Neural progenitor cell (in vitro differentiated cells): ENCODE results near the gene FAIM2. TPM values are rescaled to one million over a fixed set of nuclear protein-coding genes. Genes with fewer than 3 reads are reported as not detected.

Experiments used
- DNase-seq: peaks from one replicate; pipeline ENCODE4 v3.0.0-alpha.2; 2016; ENCODE audit warnings: low spot score
- H2AFZ ChIP-seq: fragments of 200-600 bp; sonication (generic); replicated peaks from 2 replicates; pipeline ENCODE4 v1.6.1; 2016; ENCODE audit warnings: antibody characterized with exemption
- H3F3A ChIP-seq: fragments of 200-600 bp; sonication (generic); 2 replicates; pipeline ENCODE4 v1.6.1; 2016; ENCODE audit warnings: antibody characterized with exemption, low read depth
- H3K27ac ChIP-seq: fragments of 200-600 bp; sonication (generic); 2 replicates; pipeline ENCODE4 v1.5.1; 2016; ENCODE audit warnings: mild to moderate bottlenecking
- H3K27me3 ChIP-seq: fragments of 200-600 bp; sonication (generic); 2 replicates; pipeline ENCODE4 v1.6.1; 2016; ENCODE audit warnings: mild to moderate bottlenecking, moderate library complexity
- H3K36me3 ChIP-seq: fragments of 200-600 bp; sonication (generic); 2 replicates; pipeline ENCODE4 v1.5.1; 2016
- H3K4me1 ChIP-seq: fragments of 200-600 bp; sonication (generic); 2 replicates; pipeline ENCODE4 v1.6.1; 2016; ENCODE audit warnings: mixed run types
- H3K4me2 ChIP-seq: fragments of 200-600 bp; sonication (generic); 2 replicates; pipeline ENCODE4 v1.6.1; 2016
- H3K4me3 ChIP-seq: fragments of 200-600 bp; sonication (generic); 2 replicates; pipeline ENCODE4 v1.5.1; 2016
- H3K79me2 ChIP-seq: fragments of 200-600 bp; sonication (generic); 2 replicates; pipeline ENCODE4 v1.6.1; 2016; ENCODE audit warnings: low read depth
- H3K9ac ChIP-seq: fragments of 200-600 bp; sonication (generic); 2 replicates; pipeline ENCODE4 v1.6.1; 2016
- H3K9me3 ChIP-seq: fragments of 200-600 bp; sonication (generic); 2 replicates; pipeline ENCODE4 v1.5.1; 2016; ENCODE audit warnings: low read depth
- H4K20me1 ChIP-seq: fragments of 200-600 bp; sonication (generic); 2 replicates; pipeline ENCODE4 v1.6.1; 2016; ENCODE audit warnings: low read depth
- H3K27ac Mint-ChIP-seq: 3 replicates; pipeline ENCODE4 v1.8.0; 2021; ENCODE audit warnings: mixed read lengths
- H3K27me3 Mint-ChIP-seq: 2 replicates; pipeline ENCODE4 v1.8.0; 2022; ENCODE audit warnings: low read depth, mild to moderate bottlenecking, inconsistent platforms, moderate library complexity, mixed read lengths; ENCODE audit not compliant: insufficient read depth
- H3K36me3 Mint-ChIP-seq: 3 replicates; pipeline ENCODE4 v1.8.0; 2021; ENCODE audit warnings: mixed read lengths
- H3K4me1 Mint-ChIP-seq: 3 replicates; pipeline ENCODE4 v1.8.0; 2021; ENCODE audit warnings: mixed read lengths
- H3K4me3 Mint-ChIP-seq: 3 replicates; pipeline ENCODE4 v1.8.0; 2021; ENCODE audit warnings: mild to moderate bottlenecking, moderate library complexity, mixed read lengths
- H3K9me3 Mint-ChIP-seq: 3 replicates; pipeline ENCODE4 v1.8.0; 2020; ENCODE audit warnings: mixed read lengths
- EZH2 ChIP-seq: fragments of 200-600 bp; sonication (generic); IDR thresholded peaks from 2 replicates; pipeline ENCODE4 v1.6.1; 2017; ENCODE audit warnings: antibody characterized with exemption, mild to moderate bottlenecking, moderate library complexity
- EZH2phosphoT487 ChIP-seq: fragments of 200-600 bp; sonication (generic); IDR thresholded peaks from 2 replicates; pipeline ENCODE4 v1.6.1; 2017; ENCODE audit warnings: antibody characterized with exemption
- total RNA-seq: library from RNA; depleted of rRNA; stranded (reverse); fragments of >200 nt; gene quantifications from 2 replicates; pipeline ENCODE4 v1.2.3, GENCODE V29; 2015; ENCODE audit warnings: low replicate concordance
- TF ChIP-seq, protein P1 (sequence below): fragments of 200-600 bp; sonication (generic); IDR thresholded peaks from 2 replicates; pipeline ENCODE4 v1.5.1; 2017; ENCODE audit warnings: antibody characterized with exemption, mild to moderate bottlenecking

FAIM2 gene
- total RNA-seq, 1 donor from 2014 or later, result 0.39 TPM

- Histone ChIP-seq H3K4me1 (no peaks in the 10 kb centered on the region), H3K27me3 (peaks cover 6% of the 10 kb centered on the region), H3K9ac (no peak overlapping the region), H3K27ac (no peak overlapping the region), H2AFZ (no peak overlapping the region), H3K4me2 (no peak overlapping the region), H3K4me3 (no peak overlapping the region), H3F3A (peaks cover 3% of the 10 kb centered on the region), H3K79me2 (no peaks in the 10 kb centered on the region), H3K36me3 (no peaks in the 10 kb centered on the region), H4K20me1 (no peaks in the 10 kb centered on the region), H3K9me3 (no peaks in the 10 kb centered on the region)
- Mint-ChIP-seq H3K4me3 (no peak overlapping the region), H3K4me1 (peaks cover 3% of the 10 kb centered on the region), H3K36me3 (no peaks in the 10 kb centered on the region), H3K27ac (no peak overlapping the region), H3K9me3 (peaks cover 9% of the 10 kb centered on the region), H3K27me3 (peaks cover 7% of the 10 kb centered on the region)
- DNase-seq, result no peak
- TF ChIP-seq EZH2phosphoT487 (no peak), EZH2 (no peak)
- TF ChIP-seq, protein P1, sequence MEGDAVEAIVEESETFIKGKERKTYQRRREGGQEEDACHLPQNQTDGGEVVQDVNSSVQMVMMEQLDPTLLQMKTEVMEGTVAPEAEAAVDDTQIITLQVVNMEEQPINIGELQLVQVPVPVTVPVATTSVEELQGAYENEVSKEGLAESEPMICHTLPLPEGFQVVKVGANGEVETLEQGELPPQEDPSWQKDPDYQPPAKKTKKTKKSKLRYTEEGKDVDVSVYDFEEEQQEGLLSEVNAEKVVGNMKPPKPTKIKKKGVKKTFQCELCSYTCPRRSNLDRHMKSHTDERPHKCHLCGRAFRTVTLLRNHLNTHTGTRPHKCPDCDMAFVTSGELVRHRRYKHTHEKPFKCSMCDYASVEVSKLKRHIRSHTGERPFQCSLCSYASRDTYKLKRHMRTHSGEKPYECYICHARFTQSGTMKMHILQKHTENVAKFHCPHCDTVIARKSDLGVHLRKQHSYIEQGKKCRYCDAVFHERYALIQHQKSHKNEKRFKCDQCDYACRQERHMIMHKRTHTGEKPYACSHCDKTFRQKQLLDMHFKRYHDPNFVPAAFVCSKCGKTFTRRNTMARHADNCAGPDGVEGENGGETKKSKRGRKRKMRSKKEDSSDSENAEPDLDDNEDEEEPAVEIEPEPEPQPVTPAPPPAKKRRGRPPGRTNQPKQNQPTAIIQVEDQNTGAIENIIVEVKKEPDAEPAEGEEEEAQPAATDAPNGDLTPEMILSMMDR, result no peak
Measured at GRCh38 chr12:49854976-49855375, 48.7 kb downstream of the FAIM2 start.

- Histone ChIP-seq H3F3A (peaks cover 7% of the 10 kb centered on the region), H3K27me3 (peaks cover 6% of the 10 kb centered on the region), H3K27ac (no peak overlapping the region), H3K4me1 (no peaks in the 10 kb centered on the region), H3K9ac (no peak overlapping the region), H3K9me3 (no peaks in the 10 kb centered on the region), H4K20me1 (no peaks in the 10 kb centered on the region), H2AFZ (no peak overlapping the region), H3K79me2 (no peaks in the 10 kb centered on the region), H3K4me3 (no peak overlapping the region), H3K36me3 (no peaks in the 10 kb centered on the region), H3K4me2 (no peak overlapping the region)
- DNase-seq, result no peak
- Mint-ChIP-seq H3K4me1 (peaks cover 3% of the 10 kb centered on the region), H3K27me3 (peaks cover 11% of the 10 kb centered on the region), H3K36me3 (no peaks in the 10 kb centered on the region), H3K4me3 (no peak overlapping the region), H3K27ac (peak overlapping the region; percentile 2), H3K9me3 (peaks cover 4% of the 10 kb centered on the region)
- no peak for TF ChIP-seq EZH2phosphoT487
- TF ChIP-seq, protein P1, result no peak
- no peak for TF ChIP-seq EZH2
Measured at GRCh38 chr12:49853671-49854070, 50.0 kb downstream of the FAIM2 start.

DNA sequence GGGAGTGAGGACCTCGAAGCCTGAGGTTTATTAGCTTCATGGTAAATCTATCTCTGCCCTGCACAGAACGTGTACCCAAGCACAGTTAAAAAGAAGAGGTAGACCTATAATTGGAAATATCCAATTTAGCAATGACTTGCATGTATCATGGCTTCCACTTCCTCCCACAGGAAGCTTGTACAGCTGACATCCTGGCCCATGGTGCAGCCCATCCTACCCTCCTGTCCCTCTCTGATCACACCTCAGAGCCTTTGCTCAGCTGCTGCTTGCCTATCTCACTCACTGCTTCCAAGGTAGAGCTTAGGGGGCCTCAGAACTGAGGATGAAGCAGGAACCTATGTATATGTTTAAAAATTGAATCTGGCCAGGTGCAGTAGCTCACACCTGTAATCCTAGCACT lies 56.5 kb downstream of the FAIM2 start:
- Histone ChIP-seq H3K27me3 (peaks cover 3% of the 10 kb centered on the region), H3K9ac (no peak overlapping the region), H2AFZ (no peak overlapping the region), H3K4me1 (peaks cover 4% of the 10 kb centered on the region), H3K36me3 (no peaks in the 10 kb centered on the region), H3K4me2 (no peak overlapping the region), H3K9me3 (no peaks in the 10 kb centered on the region), H3K27ac (no peak overlapping the region), H3K4me3 (no peak overlapping the region), H3F3A (peaks cover 24% of the 10 kb centered on the region), H3K79me2 (peaks cover 2% of the 10 kb centered on the region), H4K20me1 (no peaks in the 10 kb centered on the region)
- H3K36me3 Mint-ChIP-seq, result no peaks in the 10 kb centered on the region
- no peaks in the 10 kb centered on the region for H3K9me3 Mint-ChIP-seq
- H3K4me1 Mint-ChIP-seq, result peaks cover 11% of the 10 kb centered on the region
- H3K4me3 Mint-ChIP-seq, result no peak overlapping the region
- no peak for DNase-seq
- H3K27me3 Mint-ChIP-seq, result peaks cover 6% of the 10 kb centered on the region
- no peak for TF ChIP-seq EZH2
- TF ChIP-seq, protein P1, result no peak
- TF ChIP-seq EZH2phosphoT487, result no peak
- H3K27ac Mint-ChIP-seq, result no peak overlapping the region
